H1 (cell line): Measurements from ENCODE around the gene MUC5AC. TPM values are rescaled to one million over a fixed set of nuclear protein-coding genes. Genes with fewer than 3 reads are reported as not detected.

Experiments
- CEBPB ChIP-seq: IDR thresholded peaks from 2 replicates; pipeline ENCODE4 v1.6.1; 2012; ENCODE audit warnings: low read depth, low read length
- CHD7 ChIP-seq: fragments of 300-600 bp; sonication (generic); IDR thresholded peaks from 2 replicates; pipeline ENCODE4 v1.7.1; 2012; ENCODE audit warnings: low read length, moderate library complexity, mild to moderate bottlenecking, inconsistent platforms; ENCODE audit not compliant: insufficient replicate concordance
- CREB1 ChIP-seq: IDR thresholded peaks from 2 replicates; pipeline ENCODE4 v1.6.1; 2012; ENCODE audit warnings: inconsistent platforms
- FOSL1 ChIP-seq: IDR thresholded peaks from 2 replicates; pipeline ENCODE4 v1.6.1; 2011; ENCODE audit warnings: mild to moderate bottlenecking, low read depth, low read length, moderate library complexity; ENCODE audit not compliant: insufficient read depth
- GTF2F1 ChIP-seq: IDR thresholded peaks from 2 replicates; pipeline ENCODE4 v1.6.1; 2012; ENCODE audit warnings: low read depth, low read length, improper control_type of control experiment, borderline replicate concordance
- NANOG ChIP-seq: IDR thresholded peaks from 2 replicates; pipeline ENCODE4 v1.6.1; 2011; ENCODE audit warnings: low read length, low read depth, mild to moderate bottlenecking, inconsistent platforms; ENCODE audit not compliant: insufficient read depth, poor library complexity, severe bottlenecking
- POU5F1 ChIP-seq: IDR thresholded peaks from 2 replicates; pipeline ENCODE4 v1.6.1; 2011; ENCODE audit warnings: low read depth, mild to moderate bottlenecking, low read length, moderate library complexity
- SIRT6 ChIP-seq: IDR thresholded peaks from one replicate; pipeline ENCODE4 v1.7.1; 2012; ENCODE audit warnings: low read length, inconsistent platforms
- YY1 ChIP-seq: IDR thresholded peaks from 2 replicates; pipeline ENCODE4 v1.6.1; 2011; ENCODE audit warnings: low read depth, mild to moderate bottlenecking, low read length
- polyA plus RNA-seq, 7 experiments: library from polyadenylated mRNA; depleted of rRNA in 3 of 7; stranded (reverse) in 5 of 7; unstranded in 2 of 7; fragments of >200 nt in 5 of 7; fragments of 200-250 nt in 2 of 7; gene quantifications; 1 replicate in 5 of 7; 2 replicates in 1 of 7; 4 replicates in 1 of 7; pipeline versions ENCODE4 v1.2.1 to v1.2.3, GENCODE V29; 2011 to 2013; ENCODE audit warnings: missing spikeins in 2 of 7, mixed read lengths in 2 of 7
- total RNA-seq: library from RNA; stranded (reverse); fragmentation: NEBNext Ultra II Directional; extraction: Animal tissue kit (Norgen Biotek cat#: 25700); gene quantifications from 2 replicates; pipeline ENCODE4 v1.2.1, GENCODE V29; 2021

The MUC5AC gene
- total and polyA plus RNA-seq, 2 of the 8 experiments (the other 6 are each of a cell fraction or from before 2014, with no cell fraction given), result not detected

- TF ChIP-seq CEBPB (no peak), CREB1 (no peak), YY1 (no peak), NANOG (no peak), SIRT6 (no peak), POU5F1 (no peak), GTF2F1 (no peak), CHD7 (no peak), FOSL1 (no peak)
Measured at GRCh38 chr11:1151366-1152315, 6.1 kb upstream of the MUC5AC start (continued).
